ENCODE measurements around the gene ANKRD55. TPM values are rescaled to one million over a fixed set of nuclear protein-coding genes. Genes with fewer than 3 reads are reported as not detected.

The ANKRD55 gene
- total and polyA plus RNA-seq, 2 donors (not counting 1 experiment from before 2014, with no cell fraction given) = 0.07 TPM; not detected in 1

GRCh38 chr5:56128113-56128512 is 105.0 kb downstream of the ANKRD55 start:
- Mint-ChIP-seq H3K4me3 (no peak overlapping the region), H3K27me3 (peaks cover 35% of the 10 kb centered on the region), H3K4me1 (no peaks in the 10 kb centered on the region), H3K27ac (no peak overlapping the region), H3K9me3 (ENCODE audit: insufficient read depth) (peaks cover 2% of the 10 kb centered on the region)
- ChIA-PET POLR2A (no interaction called here), CTCF (no interaction called here)
- intact Hi-C loops (cut with micrococcal nuclease) = no loop called here
- ATAC-seq (ENCODE audit: low read depth) = no peak
- H3K27ac ChIP-seq (ENCODE audit: low read length in 2 of 2) = no peak overlapping the region
- no peaks in the 10 kb centered on the region for H3K4me1 ChIP-seq (ENCODE audit: control insufficient read depth in 2 of 2, insufficient read depth in 2 of 2, low read length in 2 of 2)
- TF ChIP-seq CTCF (IDR thresholded peaks at IDR 0.05) = no peak
- no peak for TF ChIP-seq EZH2 (IDR thresholded peaks at IDR 0.05; ENCODE audit: borderline replicate concordance, insufficient read depth, low read depth, low read length, poor library complexity, severe bottlenecking)
- H3K9me3 ChIP-seq (ENCODE audit: control extremely low read depth in 1 of 3, control insufficient read depth in 2 of 3, insufficient read depth in 1 of 3, low read length in 2 of 3) = no peaks in the 10 kb centered on the region
- H3K9ac ChIP-seq (ENCODE audit: low read length) = no peak overlapping the region
- H3K4me3 ChIP-seq (ENCODE audit: control extremely low read depth in 1 of 5, extremely low read depth in 1 of 5, insufficient read depth in 1 of 5, low read depth in 2 of 5, low read length in 4 of 5) = no peak overlapping the region
- H3K4me2 ChIP-seq (replicated peaks; ENCODE audit: low read depth, low read length, poor library complexity, severe bottlenecking) = no peak overlapping the region
- peaks cover 0 to 6% (median 1%) of the 10 kb centered on the region in 4 experiments for H3K27me3 ChIP-seq (replicated peaks in 1 of 4; ENCODE audit: control extremely low read depth in 1 of 4, control insufficient read depth in 3 of 4, insufficient read depth in 4 of 4, low read length in 3 of 4)
- no peaks in the 10 kb centered on the region for H4K20me1 ChIP-seq (ENCODE audit: control insufficient read depth, insufficient read depth, low read length, poor library complexity, severe bottlenecking)
- no peaks in the 10 kb centered on the region for H3K36me3 ChIP-seq (replicated peaks in 1 of 2; ENCODE audit: control extremely low read depth in 1 of 2, control insufficient read depth in 1 of 2, extremely low read depth in 1 of 2, insufficient read depth in 2 of 2, low read length in 1 of 2)
- no peak for DNase-seq
- H2AFZ ChIP-seq (ENCODE audit: insufficient read depth, low read depth, low read length, poor library complexity, severe bottlenecking) = no peak overlapping the region
- no peaks in the 10 kb centered on the region for H3K79me2 ChIP-seq (ENCODE audit: control insufficient read depth, insufficient read depth, low read length)
- no CpG with 5 or more reads among the region's 3 CpGs for WGBS (ENCODE audit: insufficient coverage)

GRCh38 chr5:56126487-56127179 is 106.5 kb downstream of the ANKRD55 start:
- Histone ChIP-seq H2AFZ (ENCODE audit: insufficient read depth, low read depth, low read length, poor library complexity, severe bottlenecking) (no peak overlapping the region), H3K36me3 (replicated peaks in 1 of 2; ENCODE audit: control extremely low read depth in 1 of 2, control insufficient read depth in 1 of 2, extremely low read depth in 1 of 2, insufficient read depth in 2 of 2, low read length in 1 of 2) (no peaks in the 10 kb centered on the region), H3K9ac (ENCODE audit: low read length) (no peak overlapping the region), H3K9me3 (ENCODE audit: control extremely low read depth in 1 of 3, control insufficient read depth in 2 of 3, insufficient read depth in 1 of 3, low read length in 2 of 3) (no peaks in the 10 kb centered on the region), H3K27me3 (replicated peaks in 1 of 4; ENCODE audit: control extremely low read depth in 1 of 4, control insufficient read depth in 3 of 4, insufficient read depth in 4 of 4, low read length in 3 of 4) (peaks cover 0 to 6% (median 1%) of the 10 kb centered on the region in 4 experiments), H3K4me3 (ENCODE audit: control extremely low read depth in 1 of 5, extremely low read depth in 1 of 5, insufficient read depth in 1 of 5, low read depth in 2 of 5, low read length in 4 of 5) (no peak overlapping the region), H3K79me2 (ENCODE audit: control insufficient read depth, insufficient read depth, low read length) (no peaks in the 10 kb centered on the region), H3K4me1 (ENCODE audit: control insufficient read depth in 2 of 2, insufficient read depth in 2 of 2, low read length in 2 of 2) (no peaks in the 10 kb centered on the region), H3K27ac (ENCODE audit: low read length in 2 of 2) (no peak overlapping the region), H3K4me2 (replicated peaks; ENCODE audit: low read depth, low read length, poor library complexity, severe bottlenecking) (no peak overlapping the region), H4K20me1 (ENCODE audit: control insufficient read depth, insufficient read depth, low read length, poor library complexity, severe bottlenecking) (no peaks in the 10 kb centered on the region)
- TF ChIP-seq EZH2 (IDR thresholded peaks at IDR 0.05; ENCODE audit: borderline replicate concordance, insufficient read depth, low read depth, low read length, poor library complexity, severe bottlenecking) (no peak), CTCF (IDR thresholded peaks at IDR 0.05) (no peak)
- ChIA-PET POLR2A (no interaction called here), CTCF (no interaction called here)
- no peak for ATAC-seq (ENCODE audit: low read depth)
- Mint-ChIP-seq H3K27me3 (peaks cover 35% of the 10 kb centered on the region), H3K9me3 (ENCODE audit: insufficient read depth) (peaks cover 2% of the 10 kb centered on the region), H3K4me3 (no peak overlapping the region), H3K27ac (no peak overlapping the region), H3K4me1 (no peaks in the 10 kb centered on the region)
- no peak for DNase-seq
- intact Hi-C loops (cut with micrococcal nuclease) = no loop called here
- 93% methylated on average over 3 of the region's 7 CpGs for WGBS (ENCODE audit: insufficient coverage)

All from B cell (primary cell).